Hepatocyte (in vitro differentiated cells): Measurements from ENCODE around the gene CD82. TPM values are rescaled to one million over a fixed set of nuclear protein-coding genes. Genes with fewer than 3 reads are reported as not detected.

Experiments
- DNase-seq: peaks from one replicate; pipeline ENCODE4 v3.0.0-alpha.2; 2016; ENCODE audit warnings: low spot score
- H2AFZ ChIP-seq: fragments of 200-600 bp; sonication (generic); 2 replicates; pipeline ENCODE4 v1.6.0; 2016; ENCODE audit warnings: antibody characterized with exemption, mild to moderate bottlenecking
- H3K27ac ChIP-seq: fragments of 200-600 bp; sonication (generic); 2 replicates; pipeline ENCODE4 v1.5.1; 2016; ENCODE audit warnings: mild to moderate bottlenecking
- H3K27me3 ChIP-seq: fragments of 200-600 bp; sonication (generic); 2 replicates; pipeline ENCODE4 v1.6.1; 2016
- H3K36me3 ChIP-seq: fragments of 200-600 bp; sonication (generic); replicated peaks from 2 replicates; pipeline ENCODE4 v1.5.1; 2016; ENCODE audit warnings: low read depth; ENCODE audit not compliant: insufficient read depth
- H3K4me1 ChIP-seq: fragments of 200-600 bp; sonication (generic); 2 replicates; pipeline ENCODE4 v1.5.1; 2016; ENCODE audit warnings: mild to moderate bottlenecking, moderate library complexity; ENCODE audit not compliant: insufficient read depth
- H3K4me2 ChIP-seq: fragments of 200-600 bp; sonication (generic); 2 replicates; pipeline ENCODE4 v1.6.0; 2016
- H3K4me3 ChIP-seq: fragments of 200-600 bp; sonication (generic); 2 replicates; pipeline ENCODE4 v1.5.1; 2016; ENCODE audit warnings: mild to moderate bottlenecking
- H3K79me2 ChIP-seq: fragments of 200-600 bp; sonication (generic); 2 replicates; pipeline ENCODE4 v1.6.0; 2017; ENCODE audit warnings: mild to moderate bottlenecking
- H3K9me2 ChIP-seq: fragments of 200-600 bp; sonication (generic); replicated peaks from 2 replicates; pipeline ENCODE4 v1.6.0; 2017; ENCODE audit warnings: mild to moderate bottlenecking; ENCODE audit not compliant: insufficient read depth
- H3K9me3 ChIP-seq: fragments of 200-600 bp; sonication (generic); 2 replicates; pipeline ENCODE4 v1.5.1; 2016; ENCODE audit warnings: low read depth, mild to moderate bottlenecking
- H4K20me1 ChIP-seq: fragments of 200-600 bp; sonication (generic); 2 replicates; pipeline ENCODE4 v1.6.0; 2016; ENCODE audit warnings: mild to moderate bottlenecking; ENCODE audit not compliant: insufficient read depth, poor library complexity, severe bottlenecking
- EZH2 ChIP-seq: fragments of 200-600 bp; sonication (generic); IDR thresholded peaks from 2 replicates; pipeline ENCODE4 v1.6.1; 2016; ENCODE audit warnings: antibody characterized with exemption, mild to moderate bottlenecking, borderline replicate concordance
- EZH2phosphoT487 ChIP-seq: fragments of 200-600 bp; sonication (generic); IDR thresholded peaks from one replicate; pipeline ENCODE4 v1.6.1; 2018; ENCODE audit warnings: antibody characterized with exemption, mild to moderate bottlenecking, low read depth, moderate library complexity; ENCODE audit not compliant: unreplicated experiment, severe bottlenecking
- WGBS: methylation state at CpG from one replicate; pipeline ENCODE4 v1.1.6; 2016; ENCODE audit warnings: low lambda C conversion rate; ENCODE audit errors: missing lambda C conversion rate; 5-methylcytosine and 5-hydroxymethylcytosine counted together
- polyA plus RNA-seq: library from polyadenylated mRNA; unstranded; fragments of >200 nt; fragmentation: Nextera tagmentation; extraction: Ambion mirVana; gene quantifications from 2 replicates; pipeline ENCODE4 v1.2.1, GENCODE V29; 2016
- total RNA-seq: library from RNA; depleted of rRNA; stranded (reverse); fragments of >200 nt; gene quantifications from 2 replicates; pipeline ENCODE4 v1.2.3, GENCODE V29; 2014
- TF ChIP-seq, protein P1 (sequence below): fragments of 200-600 bp; sonication (generic); IDR thresholded peaks from 2 replicates; pipeline ENCODE4 v1.5.1; 2016; ENCODE audit warnings: antibody characterized with exemption, mild to moderate bottlenecking; ENCODE audit not compliant: poor library complexity

The CD82 gene
- total and polyA plus RNA-seq, 2 experiments from 2014 or later = 38.7 to 157 TPM

DNA sequence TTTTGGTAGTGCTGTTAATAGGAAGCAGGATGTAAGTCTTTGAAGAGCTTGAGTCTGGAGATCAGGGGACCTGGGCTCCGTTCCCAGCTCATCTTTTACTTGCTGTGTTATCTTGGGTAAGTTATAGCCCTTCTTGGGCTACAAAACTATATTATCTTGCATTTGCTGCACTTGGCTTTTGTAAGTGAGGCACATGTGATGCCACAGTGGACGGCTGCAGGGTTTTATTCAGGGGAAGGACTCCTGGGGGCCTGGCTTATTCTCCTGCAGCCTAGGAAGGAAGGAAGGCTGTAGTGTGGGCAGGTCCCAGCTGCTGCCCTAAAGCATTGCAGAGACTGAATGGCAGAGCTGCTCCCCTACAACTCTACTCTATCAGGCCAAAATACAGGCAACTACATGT, 6.4 kb downstream of the CD82 start:
- no peaks in the 10 kb centered on the region for H4K20me1 ChIP-seq
- H3K9me3 ChIP-seq = no peaks in the 10 kb centered on the region
- no peak overlapping the region for H2AFZ ChIP-seq
- DNase-seq = no peak
- WGBS = 72% methylated on average over 2 of the region's 2 CpGs
- H3K79me2 ChIP-seq = no peaks in the 10 kb centered on the region
- H3K9me2 ChIP-seq = no peaks in the 10 kb centered on the region
- TF ChIP-seq EZH2phosphoT487 (no peak), EZH2 (no peak)
- TF ChIP-seq, protein P1, sequence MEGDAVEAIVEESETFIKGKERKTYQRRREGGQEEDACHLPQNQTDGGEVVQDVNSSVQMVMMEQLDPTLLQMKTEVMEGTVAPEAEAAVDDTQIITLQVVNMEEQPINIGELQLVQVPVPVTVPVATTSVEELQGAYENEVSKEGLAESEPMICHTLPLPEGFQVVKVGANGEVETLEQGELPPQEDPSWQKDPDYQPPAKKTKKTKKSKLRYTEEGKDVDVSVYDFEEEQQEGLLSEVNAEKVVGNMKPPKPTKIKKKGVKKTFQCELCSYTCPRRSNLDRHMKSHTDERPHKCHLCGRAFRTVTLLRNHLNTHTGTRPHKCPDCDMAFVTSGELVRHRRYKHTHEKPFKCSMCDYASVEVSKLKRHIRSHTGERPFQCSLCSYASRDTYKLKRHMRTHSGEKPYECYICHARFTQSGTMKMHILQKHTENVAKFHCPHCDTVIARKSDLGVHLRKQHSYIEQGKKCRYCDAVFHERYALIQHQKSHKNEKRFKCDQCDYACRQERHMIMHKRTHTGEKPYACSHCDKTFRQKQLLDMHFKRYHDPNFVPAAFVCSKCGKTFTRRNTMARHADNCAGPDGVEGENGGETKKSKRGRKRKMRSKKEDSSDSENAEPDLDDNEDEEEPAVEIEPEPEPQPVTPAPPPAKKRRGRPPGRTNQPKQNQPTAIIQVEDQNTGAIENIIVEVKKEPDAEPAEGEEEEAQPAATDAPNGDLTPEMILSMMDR = no peak
- H3K4me1 ChIP-seq = peaks cover 13% of the 10 kb centered on the region
- no peak overlapping the region for H3K27ac ChIP-seq
- no peaks in the 10 kb centered on the region for H3K36me3 ChIP-seq
- no peak overlapping the region for H3K4me2 ChIP-seq
- no peaks in the 10 kb centered on the region for H3K27me3 ChIP-seq
- no peak overlapping the region for H3K4me3 ChIP-seq

- Histone ChIP-seq H3K27ac (no peak overlapping the region), H2AFZ (no peak overlapping the region), H3K9me3 (no peaks in the 10 kb centered on the region), H3K36me3 (no peaks in the 10 kb centered on the region), H3K27me3 (no peaks in the 10 kb centered on the region), H3K79me2 (no peaks in the 10 kb centered on the region), H3K4me1 (peaks cover 13% of the 10 kb centered on the region), H3K4me3 (no peak overlapping the region), H3K4me2 (no peak overlapping the region), H3K9me2 (no peaks in the 10 kb centered on the region), H4K20me1 (no peaks in the 10 kb centered on the region)
- DNase-seq = no peak
- 98% methylated on average over 7 of the region's 7 CpGs for WGBS
- TF ChIP-seq EZH2phosphoT487 (no peak), EZH2 (no peak)
- TF ChIP-seq, protein P1 = no peak
Observed at GRCh38 chr11:44572436-44572835, 7.0 kb downstream of the CD82 start.

GRCh38 chr11:44572884-44573283, 7.4 kb downstream of the CD82 start:
- TF ChIP-seq, protein P1 = no peak
- TF ChIP-seq EZH2 = no peak
- TF ChIP-seq EZH2phosphoT487 = no peak
- Histone ChIP-seq H4K20me1 (no peaks in the 10 kb centered on the region), H3K4me3 (no peak overlapping the region), H3K9me3 (no peaks in the 10 kb centered on the region), H3K4me1 (peaks cover 13% of the 10 kb centered on the region), H3K27ac (no peak overlapping the region), H3K4me2 (no peak overlapping the region), H3K27me3 (no peaks in the 10 kb centered on the region), H2AFZ (no peak overlapping the region), H3K36me3 (no peaks in the 10 kb centered on the region), H3K9me2 (no peaks in the 10 kb centered on the region), H3K79me2 (no peaks in the 10 kb centered on the region)
- 88% methylated on average over 16 of the region's 16 CpGs for WGBS
- DNase-seq = no peak

DNA sequence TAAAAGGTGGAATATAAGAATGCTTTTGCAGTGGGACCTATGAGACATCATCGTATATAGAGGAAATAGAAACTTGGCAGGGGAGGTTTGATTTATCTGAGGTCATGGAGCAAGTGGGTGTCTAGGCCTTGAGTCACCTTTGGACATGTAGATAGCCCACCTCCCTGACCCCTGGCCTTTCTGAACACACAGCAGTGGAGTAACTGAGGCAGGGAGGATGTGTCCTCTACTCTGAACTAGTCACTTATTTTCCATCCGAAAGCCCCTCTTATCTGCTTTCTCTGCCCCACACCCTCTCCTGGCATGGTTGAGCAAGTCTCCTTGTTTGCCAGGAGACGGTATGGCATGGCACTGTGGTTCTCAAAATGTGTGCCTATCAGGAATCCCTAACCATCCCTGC, 7.9 kb downstream of the CD82 start:
- no peak overlapping the region for H2AFZ ChIP-seq
- H4K20me1 ChIP-seq = no peaks in the 10 kb centered on the region
- no peak overlapping the region for H3K4me2 ChIP-seq
- H3K4me3 ChIP-seq = no peak overlapping the region
- no peaks in the 10 kb centered on the region for H3K27me3 ChIP-seq
- peaks cover 13% of the 10 kb centered on the region for H3K4me1 ChIP-seq
- no peak overlapping the region for H3K27ac ChIP-seq
- no peak for DNase-seq
- no peaks in the 10 kb centered on the region for H3K9me2 ChIP-seq
- no peaks in the 10 kb centered on the region for H3K36me3 ChIP-seq
- H3K79me2 ChIP-seq = no peaks in the 10 kb centered on the region
- 99% methylated on average over 3 of the region's 3 CpGs for WGBS
- TF ChIP-seq, protein P1 = no peak
- TF ChIP-seq EZH2 (no peak), EZH2phosphoT487 (no peak)
- no peaks in the 10 kb centered on the region for H3K9me3 ChIP-seq
